NCI-H748 (cell line): Measurements from ENCODE around the gene SLC37A3.
"Not testable (repeated sequence)": the region's sequence is repeated elsewhere in the genome, so short reads cannot be mapped to it uniquely, and the experiment has no call there.

ENCODE experiments used
- DNase-seq: peaks from one replicate; lab custom pipeline; 2025; ENCODE audit not compliant: unreplicated experiment; lab: John Stamatoyannopoulos, UW

SLC37A3 gene

GRCh38 chr7:140315498-140316164, 82.7 kb downstream of the SLC37A3 start:
- DNase-seq = no peak

- DNase-seq = no peak
Observed at GRCh38 chr7:140314573-140315480, 83.5 kb downstream of the SLC37A3 start.

- no peak for DNase-seq
Observed at GRCh38 chr7:140312141-140312846, 86.0 kb downstream of the SLC37A3 start.

GRCh38 chr7:140311128-140311527, 87.2 kb downstream of the SLC37A3 start:
- DNase-seq = not testable (repeated sequence)

- no peak for DNase-seq
Observed at GRCh38 chr7:140310337-140311002, 87.9 kb downstream of the SLC37A3 start.

- DNase-seq = no peak
Observed at GRCh38 chr7:140308060-140308459, 90.3 kb downstream of the SLC37A3 start.

- DNase-seq = peak; percentile 44
Observed at GRCh38 chr7:140304191-140304799, 94.0 kb downstream of the SLC37A3 start.

GRCh38 chr7:140300243-140301136, 97.8 kb downstream of the SLC37A3 start:
- DNase-seq = no peak

- DNase-seq = no peak
Observed at GRCh38 chr7:140298213-140298612, 100.1 kb downstream of the SLC37A3 start.

- DNase-seq = no peak
Observed at GRCh38 chr7:140297192-140297591, 101.1 kb downstream of the SLC37A3 start.

GRCh38 chr7:140295224-140295738, 103.0 kb downstream of the SLC37A3 start:
- no peak for DNase-seq

GRCh38 chr7:140294454-140294853, 103.9 kb downstream of the SLC37A3 start:
- DNase-seq = peak; percentile 69

GRCh38 chr7:140292438-140292837, 105.9 kb downstream of the SLC37A3 start:
- no peak for DNase-seq

GRCh38 chr7:140289804-140290203, 108.5 kb downstream of the SLC37A3 start:
- no peak for DNase-seq

- DNase-seq = no peak
Observed at GRCh38 chr7:140287988-140288387, 110.3 kb downstream of the SLC37A3 start.

GRCh38 chr7:140285938-140286337, 112.4 kb downstream of the SLC37A3 start:
- DNase-seq = no peak

- no peak for DNase-seq
Observed at GRCh38 chr7:140284062-140284461, 114.3 kb downstream of the SLC37A3 start.
